ENCODE data around the gene CDCA5. TPM values are rescaled to one million over a fixed set of nuclear protein-coding genes. Genes with fewer than 3 reads are reported as not detected.

CDCA5 gene, protein sequence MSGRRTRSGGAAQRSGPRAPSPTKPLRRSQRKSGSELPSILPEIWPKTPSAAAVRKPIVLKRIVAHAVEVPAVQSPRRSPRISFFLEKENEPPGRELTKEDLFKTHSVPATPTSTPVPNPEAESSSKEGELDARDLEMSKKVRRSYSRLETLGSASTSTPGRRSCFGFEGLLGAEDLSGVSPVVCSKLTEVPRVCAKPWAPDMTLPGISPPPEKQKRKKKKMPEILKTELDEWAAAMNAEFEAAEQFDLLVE
- 92.9 TPM for total RNA-seq (2021; ENCODE audit: unreplicated experiment)
- 36.4 TPM for polyA plus RNA-seq (2012; ENCODE audit: insufficient read length)
- Bru-seq, nascent RNA: percentile 94 among the genes with signal in this experiment
- BruChase-seq, experiment 1, labeled RNA remaining after a 2-hour chase: percentile 98 among the genes with signal in this experiment
- percentile 96 among the genes with signal in this experiment for BruChase-seq, experiment 2, labeled RNA remaining after a 6-hour chase
- long read RNA-seq, transcript CDCA5-204 (5 exons, 1,004 nt): minor isoform, 14 of 279 reads
- long read RNA-seq, transcript CDCA5-201 (6 exons, 2,587 nt): major isoform, 188 of 279 reads
- long read RNA-seq, partial matches to known transcripts: 18 of 279 reads
- long read RNA-seq, other reads (novel, unspliced or antisense): 56 of 279 reads

DNA sequence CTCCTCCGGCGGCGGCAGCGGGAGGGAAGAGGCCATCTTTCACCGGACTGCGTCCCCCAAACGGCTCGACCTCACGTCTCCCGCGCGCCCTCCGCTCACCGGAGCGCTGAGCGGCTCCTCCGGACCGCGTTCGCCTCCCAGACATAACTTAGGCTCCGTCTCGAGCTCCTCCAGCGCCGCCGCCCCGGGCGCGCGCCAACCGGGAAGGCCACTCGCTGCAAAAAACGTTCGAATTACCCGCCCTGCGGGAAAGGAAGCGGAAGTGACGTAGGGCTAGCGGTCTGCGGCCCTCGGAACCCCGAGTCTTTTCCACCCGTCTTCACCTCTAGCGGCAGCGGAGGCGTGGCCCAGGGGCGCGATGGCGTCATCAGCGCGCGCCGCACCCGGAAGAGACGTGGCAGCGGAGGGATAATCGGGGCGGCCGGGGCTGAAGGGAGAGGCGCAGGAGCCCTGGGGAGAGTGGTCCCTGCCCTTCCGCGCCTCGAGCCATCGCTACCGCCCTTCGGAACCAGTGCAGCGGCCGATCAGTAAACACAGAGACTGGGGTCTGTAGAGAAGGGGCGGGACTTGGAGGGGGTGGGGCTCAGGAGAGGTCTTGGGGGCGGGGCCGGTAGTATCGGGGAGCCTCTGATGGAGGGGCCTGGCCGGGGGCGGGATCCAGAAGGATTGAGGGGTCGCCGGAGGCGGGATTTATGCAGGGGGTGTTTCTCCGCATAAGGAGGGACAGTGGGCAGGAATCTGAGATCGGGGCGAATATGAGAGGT lies at the start of gene CDCA5, which contains the start of gene ZFPL1:
Gene CDCA5 (minus strand): TSS at position 207 of the 764 bp plus-strand sequence. CDS start 62 bp downstream, at position 145.
Gene ZFPL1 (plus strand): TSS at position 389 of the 764 bp plus-strand sequence. CDS start 477 bp downstream, outside the sequence.
- no TSS peak for BruUV-seq (replicated peaks)
- Histone ChIP-seq H3K9me3 (ENCODE audit: control insufficient read depth, insufficient read depth, low read depth, low read length) (no peaks in the 10 kb centered on the region), H3K36me3 (ENCODE audit: control insufficient read depth, insufficient read depth, low read length) (peaks cover 8% of the 10 kb centered on the region), H3K4me3 (ENCODE audit: low read depth in 2 of 2, low read length in 2 of 2) (peak within 1 kb of the TSS; percentile 81 to 99), H3K4me1 (ENCODE audit: control insufficient read depth, insufficient read depth, low read length) (peaks cover 20% of the 10 kb centered on the region), H3K27me3 (ENCODE audit: control insufficient read depth, insufficient read depth, low read length) (no peaks in the 10 kb centered on the region), H3K27ac (ENCODE audit: low read length) (peak within 1 kb of the TSS; percentile 96)
- CTCF ChIA-PET: no interaction called here
- TF ChIP-seq POLR2AphosphoS5 (IDR thresholded peaks at IDR 0.05; ENCODE audit: low read depth, low read length) (peak; percentile 92), TCF7L2 (IDR thresholded peaks at IDR 0.05; ENCODE audit: low read depth, low read length) (no peak), SIN3A (IDR thresholded peaks at IDR 0.05; ENCODE audit: borderline replicate concordance, insufficient read depth, low read depth, low read length) (peak; percentile 99)
- TF ChIP-seq, protein P1, sequence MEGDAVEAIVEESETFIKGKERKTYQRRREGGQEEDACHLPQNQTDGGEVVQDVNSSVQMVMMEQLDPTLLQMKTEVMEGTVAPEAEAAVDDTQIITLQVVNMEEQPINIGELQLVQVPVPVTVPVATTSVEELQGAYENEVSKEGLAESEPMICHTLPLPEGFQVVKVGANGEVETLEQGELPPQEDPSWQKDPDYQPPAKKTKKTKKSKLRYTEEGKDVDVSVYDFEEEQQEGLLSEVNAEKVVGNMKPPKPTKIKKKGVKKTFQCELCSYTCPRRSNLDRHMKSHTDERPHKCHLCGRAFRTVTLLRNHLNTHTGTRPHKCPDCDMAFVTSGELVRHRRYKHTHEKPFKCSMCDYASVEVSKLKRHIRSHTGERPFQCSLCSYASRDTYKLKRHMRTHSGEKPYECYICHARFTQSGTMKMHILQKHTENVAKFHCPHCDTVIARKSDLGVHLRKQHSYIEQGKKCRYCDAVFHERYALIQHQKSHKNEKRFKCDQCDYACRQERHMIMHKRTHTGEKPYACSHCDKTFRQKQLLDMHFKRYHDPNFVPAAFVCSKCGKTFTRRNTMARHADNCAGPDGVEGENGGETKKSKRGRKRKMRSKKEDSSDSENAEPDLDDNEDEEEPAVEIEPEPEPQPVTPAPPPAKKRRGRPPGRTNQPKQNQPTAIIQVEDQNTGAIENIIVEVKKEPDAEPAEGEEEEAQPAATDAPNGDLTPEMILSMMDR (IDR thresholded peaks at IDR 0.05): no peak
- TF ChIP-seq, protein P2, sequence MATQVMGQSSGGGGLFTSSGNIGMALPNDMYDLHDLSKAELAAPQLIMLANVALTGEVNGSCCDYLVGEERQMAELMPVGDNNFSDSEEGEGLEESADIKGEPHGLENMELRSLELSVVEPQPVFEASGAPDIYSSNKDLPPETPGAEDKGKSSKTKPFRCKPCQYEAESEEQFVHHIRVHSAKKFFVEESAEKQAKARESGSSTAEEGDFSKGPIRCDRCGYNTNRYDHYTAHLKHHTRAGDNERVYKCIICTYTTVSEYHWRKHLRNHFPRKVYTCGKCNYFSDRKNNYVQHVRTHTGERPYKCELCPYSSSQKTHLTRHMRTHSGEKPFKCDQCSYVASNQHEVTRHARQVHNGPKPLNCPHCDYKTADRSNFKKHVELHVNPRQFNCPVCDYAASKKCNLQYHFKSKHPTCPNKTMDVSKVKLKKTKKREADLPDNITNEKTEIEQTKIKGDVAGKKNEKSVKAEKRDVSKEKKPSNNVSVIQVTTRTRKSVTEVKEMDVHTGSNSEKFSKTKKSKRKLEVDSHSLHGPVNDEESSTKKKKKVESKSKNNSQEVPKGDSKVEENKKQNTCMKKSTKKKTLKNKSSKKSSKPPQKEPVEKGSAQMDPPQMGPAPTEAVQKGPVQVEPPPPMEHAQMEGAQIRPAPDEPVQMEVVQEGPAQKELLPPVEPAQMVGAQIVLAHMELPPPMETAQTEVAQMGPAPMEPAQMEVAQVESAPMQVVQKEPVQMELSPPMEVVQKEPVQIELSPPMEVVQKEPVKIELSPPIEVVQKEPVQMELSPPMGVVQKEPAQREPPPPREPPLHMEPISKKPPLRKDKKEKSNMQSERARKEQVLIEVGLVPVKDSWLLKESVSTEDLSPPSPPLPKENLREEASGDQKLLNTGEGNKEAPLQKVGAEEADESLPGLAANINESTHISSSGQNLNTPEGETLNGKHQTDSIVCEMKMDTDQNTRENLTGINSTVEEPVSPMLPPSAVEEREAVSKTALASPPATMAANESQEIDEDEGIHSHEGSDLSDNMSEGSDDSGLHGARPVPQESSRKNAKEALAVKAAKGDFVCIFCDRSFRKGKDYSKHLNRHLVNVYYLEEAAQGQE (IDR thresholded peaks at IDR 0.05; ENCODE audit: insufficient read depth in 1 of 2, low read depth in 2 of 2, low read length in 1 of 2): peak in 1 of 2 experiments; percentile 60; a peak in 1 of 4 replicates
- ATAC-seq (peak; percentile 98), DNase-seq (ENCODE audit: low read depth, low spot score) (peak; percentile 73)
- POLR2A ChIA-PET: no interaction called here
- intact Hi-C loops (cut with micrococcal nuclease; ENCODE audit: unreplicated experiment) (no loop called here), in situ Hi-C loops (cut with HindIII; ENCODE audit: low pct_unique_long_range_greater_than_20kb, low sequenced_read_pairs) (no loop called here)

- Histone ChIP-seq H3K27me3 (ENCODE audit: control insufficient read depth, insufficient read depth, low read length) (no peaks in the 10 kb centered on the region), H3K4me1 (ENCODE audit: control insufficient read depth, insufficient read depth, low read length) (peaks cover 16% of the 10 kb centered on the region), H3K4me3 (ENCODE audit: low read depth in 2 of 2, low read length in 2 of 2) (peak overlapping the region; percentile 91 to 96), H3K36me3 (ENCODE audit: control insufficient read depth, insufficient read depth, low read length) (peaks cover 9% of the 10 kb centered on the region; the same call in 1 of the 2 replicates), H3K27ac (ENCODE audit: low read length) (peak overlapping the region; percentile 99), H3K9me3 (ENCODE audit: control insufficient read depth, insufficient read depth, low read depth, low read length) (no peaks in the 10 kb centered on the region)
- CTCF ChIA-PET: no interaction called here
- ATAC-seq: no peak
- TF ChIP-seq, protein P2 (IDR thresholded peaks at IDR 0.05; ENCODE audit: insufficient read depth in 1 of 2, low read depth in 2 of 2, low read length in 1 of 2): no peak
- TF ChIP-seq, protein P1 (IDR thresholded peaks at IDR 0.05): no peak
- no peak for TF ChIP-seq TCF7L2 (IDR thresholded peaks at IDR 0.05; ENCODE audit: low read depth, low read length)
- no peak for TF ChIP-seq SIN3A (IDR thresholded peaks at IDR 0.05; ENCODE audit: borderline replicate concordance, insufficient read depth, low read depth, low read length)
- no peak for TF ChIP-seq POLR2AphosphoS5 (IDR thresholded peaks at IDR 0.05; ENCODE audit: low read depth, low read length)
- in situ Hi-C loops (cut with HindIII; ENCODE audit: low pct_unique_long_range_greater_than_20kb, low sequenced_read_pairs): no loop called here
- POLR2A ChIA-PET: no interaction called here
- intact Hi-C loops (cut with micrococcal nuclease; ENCODE audit: unreplicated experiment): loop anchor here (10.0 kb wide), 1 partner anchor 52 kb away; the partner anchor contains the start of gene CAPN1
- no peak for DNase-seq (ENCODE audit: low read depth, low spot score)
- TSS peak; percentile 71 for BruUV-seq (replicated peaks)
Measured at GRCh38 chr11:65132988-65133700, 49.3 kb upstream of the CDCA5 start.

Measured in Panc1 (cell line).